ENCODE results near the gene SPATA19.

Gene SPATA19

GRCh38 chr11:133830931-133831907 lies 14.1 kb downstream of the SPATA19 start:
- no peak overlapping the region for H3K4me3 ChIP-seq (ENCODE audit: low read depth, low read length)
- no peaks in the 10 kb centered on the region for H3K27me3 ChIP-seq (ENCODE audit: insufficient read depth, low read depth, severe bottlenecking)
- peak; percentile 56 for DNase-seq
- H3K36me3 ChIP-seq, result no peaks in the 10 kb centered on the region
- peak; percentile 99 for TF ChIP-seq CTCF (IDR thresholded peaks at IDR 0.05; ENCODE audit: low read depth, low read length)
- no peaks in the 10 kb centered on the region for H3K9me3 ChIP-seq (ENCODE audit: severe bottlenecking)
- no peak overlapping the region for H3K27ac ChIP-seq

- Histone ChIP-seq H3K4me3 (ENCODE audit: low read depth, low read length) (no peak overlapping the region), H3K27ac (no peak overlapping the region), H3K27me3 (ENCODE audit: insufficient read depth, low read depth, severe bottlenecking) (no peaks in the 10 kb centered on the region), H3K9me3 (ENCODE audit: severe bottlenecking) (no peaks in the 10 kb centered on the region), H3K36me3 (no peaks in the 10 kb centered on the region)
- no peak for DNase-seq
- no peak for TF ChIP-seq CTCF (IDR thresholded peaks at IDR 0.05; ENCODE audit: low read depth, low read length)
Observed at GRCh38 chr11:133829566-133829965, 15.7 kb downstream of the SPATA19 start.

- H3K36me3 ChIP-seq, result no peaks in the 10 kb centered on the region
- H3K9me3 ChIP-seq (ENCODE audit: severe bottlenecking), result no peaks in the 10 kb centered on the region
- no peak for DNase-seq
- no peak for TF ChIP-seq CTCF (IDR thresholded peaks at IDR 0.05; ENCODE audit: low read depth, low read length)
- H3K4me3 ChIP-seq (ENCODE audit: low read depth, low read length), result no peak overlapping the region
- H3K27me3 ChIP-seq (ENCODE audit: insufficient read depth, low read depth, severe bottlenecking), result no peaks in the 10 kb centered on the region
- H3K27ac ChIP-seq, result no peak overlapping the region
Observed at GRCh38 chr11:133828871-133829270, 16.4 kb downstream of the SPATA19 start.

GRCh38 chr11:133827556-133827955 lies 17.8 kb downstream of the SPATA19 start:
- H3K27me3 ChIP-seq (ENCODE audit: insufficient read depth, low read depth, severe bottlenecking), result no peaks in the 10 kb centered on the region
- TF ChIP-seq CTCF (IDR thresholded peaks at IDR 0.05; ENCODE audit: low read depth, low read length), result no peak
- no peak overlapping the region for H3K27ac ChIP-seq
- H3K36me3 ChIP-seq, result no peaks in the 10 kb centered on the region
- no peak overlapping the region for H3K4me3 ChIP-seq (ENCODE audit: low read depth, low read length)
- H3K9me3 ChIP-seq (ENCODE audit: severe bottlenecking), result no peaks in the 10 kb centered on the region
- DNase-seq, result no peak

GRCh38 chr11:133826866-133827265 lies 18.4 kb downstream of the SPATA19 start:
- H3K27ac ChIP-seq, result no peak overlapping the region
- H3K4me3 ChIP-seq (ENCODE audit: low read depth, low read length), result no peak overlapping the region
- DNase-seq, result no peak
- no peaks in the 10 kb centered on the region for H3K9me3 ChIP-seq (ENCODE audit: severe bottlenecking)
- no peak for TF ChIP-seq CTCF (IDR thresholded peaks at IDR 0.05; ENCODE audit: low read depth, low read length)
- no peaks in the 10 kb centered on the region for H3K36me3 ChIP-seq
- H3K27me3 ChIP-seq (ENCODE audit: insufficient read depth, low read depth, severe bottlenecking), result peaks cover 3% of the 10 kb centered on the region

All from WERI-Rb-1 (cell line).